ENCODE data around the gene DDX24.

Gene DDX24

DNA sequence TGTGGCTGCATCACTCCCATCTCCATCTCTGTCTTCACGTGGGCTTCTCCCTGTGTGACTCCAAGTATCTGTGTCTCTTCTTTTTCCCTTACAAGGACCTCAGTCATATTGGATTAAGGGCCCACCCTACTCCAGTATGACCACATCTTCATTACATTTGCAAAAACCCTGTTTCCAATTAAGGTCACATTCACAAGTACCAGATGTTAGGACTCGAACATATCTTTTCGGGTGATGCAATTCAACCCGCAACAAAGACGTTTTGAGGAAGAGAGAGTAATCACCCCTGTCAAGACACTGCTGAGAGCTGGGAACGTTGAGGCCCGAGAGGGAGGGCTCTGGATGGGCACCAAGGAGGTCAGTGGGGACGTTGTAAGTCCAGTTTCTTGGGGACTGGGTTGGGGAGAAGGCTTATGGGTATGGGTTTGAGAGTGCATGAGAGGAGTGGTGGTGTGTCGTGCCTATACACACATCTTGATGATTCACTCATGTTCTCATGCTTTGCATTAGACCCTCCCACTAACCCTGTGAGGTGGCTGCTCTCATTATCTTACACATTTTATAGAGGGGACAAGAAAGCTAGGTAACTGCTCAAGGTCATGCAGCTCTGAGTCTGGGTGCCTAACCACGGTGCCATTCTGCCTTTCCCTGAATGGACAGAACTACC, 17.5 kb upstream of the DDX24 start:
- TF ChIP-seq EGR1 (IDR thresholded peaks at IDR 0.05) (no peak), EP300 (IDR thresholded peaks at IDR 0.05; ENCODE audit: borderline replicate concordance) (no peak), FOXM1 (IDR thresholded peaks at IDR 0.05; ENCODE audit: borderline replicate concordance, low read depth) (no peak), CREB1 (IDR thresholded peaks at IDR 0.05; ENCODE audit: low read depth) (no peak), TCF12 (IDR thresholded peaks at IDR 0.05; ENCODE audit: low read depth) (no peak), RAD21 (IDR thresholded peaks at IDR 0.05; ENCODE audit: low read depth) (no peak), YY1 (IDR thresholded peaks at IDR 0.05; ENCODE audit: low read depth) (no peak), NFIC (IDR thresholded peaks at IDR 0.05) (no peak), TEAD4 (IDR thresholded peaks at IDR 0.05) (no peak), TAF1 (IDR thresholded peaks at IDR 0.05; ENCODE audit: low read depth) (no peak)
- TF ChIP-seq, protein P1, sequence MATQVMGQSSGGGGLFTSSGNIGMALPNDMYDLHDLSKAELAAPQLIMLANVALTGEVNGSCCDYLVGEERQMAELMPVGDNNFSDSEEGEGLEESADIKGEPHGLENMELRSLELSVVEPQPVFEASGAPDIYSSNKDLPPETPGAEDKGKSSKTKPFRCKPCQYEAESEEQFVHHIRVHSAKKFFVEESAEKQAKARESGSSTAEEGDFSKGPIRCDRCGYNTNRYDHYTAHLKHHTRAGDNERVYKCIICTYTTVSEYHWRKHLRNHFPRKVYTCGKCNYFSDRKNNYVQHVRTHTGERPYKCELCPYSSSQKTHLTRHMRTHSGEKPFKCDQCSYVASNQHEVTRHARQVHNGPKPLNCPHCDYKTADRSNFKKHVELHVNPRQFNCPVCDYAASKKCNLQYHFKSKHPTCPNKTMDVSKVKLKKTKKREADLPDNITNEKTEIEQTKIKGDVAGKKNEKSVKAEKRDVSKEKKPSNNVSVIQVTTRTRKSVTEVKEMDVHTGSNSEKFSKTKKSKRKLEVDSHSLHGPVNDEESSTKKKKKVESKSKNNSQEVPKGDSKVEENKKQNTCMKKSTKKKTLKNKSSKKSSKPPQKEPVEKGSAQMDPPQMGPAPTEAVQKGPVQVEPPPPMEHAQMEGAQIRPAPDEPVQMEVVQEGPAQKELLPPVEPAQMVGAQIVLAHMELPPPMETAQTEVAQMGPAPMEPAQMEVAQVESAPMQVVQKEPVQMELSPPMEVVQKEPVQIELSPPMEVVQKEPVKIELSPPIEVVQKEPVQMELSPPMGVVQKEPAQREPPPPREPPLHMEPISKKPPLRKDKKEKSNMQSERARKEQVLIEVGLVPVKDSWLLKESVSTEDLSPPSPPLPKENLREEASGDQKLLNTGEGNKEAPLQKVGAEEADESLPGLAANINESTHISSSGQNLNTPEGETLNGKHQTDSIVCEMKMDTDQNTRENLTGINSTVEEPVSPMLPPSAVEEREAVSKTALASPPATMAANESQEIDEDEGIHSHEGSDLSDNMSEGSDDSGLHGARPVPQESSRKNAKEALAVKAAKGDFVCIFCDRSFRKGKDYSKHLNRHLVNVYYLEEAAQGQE (IDR thresholded peaks at IDR 0.05; ENCODE audit: low read depth): no peak
- TF ChIP-seq, protein P2, sequence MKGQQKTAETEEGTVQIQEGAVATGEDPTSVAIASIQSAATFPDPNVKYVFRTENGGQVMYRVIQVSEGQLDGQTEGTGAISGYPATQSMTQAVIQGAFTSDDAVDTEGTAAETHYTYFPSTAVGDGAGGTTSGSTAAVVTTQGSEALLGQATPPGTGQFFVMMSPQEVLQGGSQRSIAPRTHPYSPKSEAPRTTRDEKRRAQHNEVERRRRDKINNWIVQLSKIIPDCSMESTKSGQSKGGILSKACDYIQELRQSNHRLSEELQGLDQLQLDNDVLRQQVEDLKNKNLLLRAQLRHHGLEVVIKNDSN (IDR thresholded peaks at IDR 0.05): no peak
- TF ChIP-seq, protein P3, sequence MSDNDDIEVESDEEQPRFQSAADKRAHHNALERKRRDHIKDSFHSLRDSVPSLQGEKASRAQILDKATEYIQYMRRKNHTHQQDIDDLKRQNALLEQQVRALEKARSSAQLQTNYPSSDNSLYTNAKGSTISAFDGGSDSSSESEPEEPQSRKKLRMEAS (IDR thresholded peaks at IDR 0.05): no peak

DNA sequence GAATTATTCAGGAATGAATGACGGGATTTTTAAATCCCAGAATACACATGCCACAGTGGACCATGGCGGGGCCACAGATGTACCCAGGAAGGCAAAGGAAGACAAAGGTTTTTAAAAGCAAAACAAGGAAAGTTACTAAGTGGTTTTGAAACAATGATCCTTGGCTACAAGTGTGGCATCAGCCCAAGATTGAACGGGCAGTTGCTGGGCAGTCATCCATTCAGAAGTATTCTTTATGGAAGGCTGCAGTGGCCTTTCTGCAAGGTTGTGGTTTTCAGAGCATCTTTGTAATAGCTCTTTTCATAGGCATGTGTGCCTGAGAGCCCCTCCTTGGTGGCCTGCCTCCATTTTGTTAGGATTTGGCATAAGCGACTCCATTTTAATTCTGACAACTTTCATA, 16.1 kb upstream of the DDX24 start:
- TF ChIP-seq ZBTB7A (IDR thresholded peaks at IDR 0.05; ENCODE audit: low read depth): no peak
- no peak for TF ChIP-seq TAF1 (IDR thresholded peaks at IDR 0.05; ENCODE audit: low read depth)
- TF ChIP-seq, protein P2 (IDR thresholded peaks at IDR 0.05): no peak
- TF ChIP-seq EP300 (IDR thresholded peaks at IDR 0.05; ENCODE audit: borderline replicate concordance): no peak
- no peak for TF ChIP-seq RAD21 (IDR thresholded peaks at IDR 0.05; ENCODE audit: low read depth)
- TF ChIP-seq, protein P3 (IDR thresholded peaks at IDR 0.05): no peak
- TF ChIP-seq CEBPB (IDR thresholded peaks at IDR 0.05): no peak
- no peak for TF ChIP-seq TEAD4 (IDR thresholded peaks at IDR 0.05)
- TF ChIP-seq FOXM1 (IDR thresholded peaks at IDR 0.05; ENCODE audit: borderline replicate concordance, low read depth): no peak
- no peak for TF ChIP-seq NFIC (IDR thresholded peaks at IDR 0.05)
- no peak for TF ChIP-seq CREB1 (IDR thresholded peaks at IDR 0.05; ENCODE audit: low read depth)
- TF ChIP-seq YY1 (IDR thresholded peaks at IDR 0.05; ENCODE audit: low read depth): no peak
- TF ChIP-seq, protein P1 (IDR thresholded peaks at IDR 0.05; ENCODE audit: low read depth): no peak
- no peak for TF ChIP-seq TCF12 (IDR thresholded peaks at IDR 0.05; ENCODE audit: low read depth)

DNA sequence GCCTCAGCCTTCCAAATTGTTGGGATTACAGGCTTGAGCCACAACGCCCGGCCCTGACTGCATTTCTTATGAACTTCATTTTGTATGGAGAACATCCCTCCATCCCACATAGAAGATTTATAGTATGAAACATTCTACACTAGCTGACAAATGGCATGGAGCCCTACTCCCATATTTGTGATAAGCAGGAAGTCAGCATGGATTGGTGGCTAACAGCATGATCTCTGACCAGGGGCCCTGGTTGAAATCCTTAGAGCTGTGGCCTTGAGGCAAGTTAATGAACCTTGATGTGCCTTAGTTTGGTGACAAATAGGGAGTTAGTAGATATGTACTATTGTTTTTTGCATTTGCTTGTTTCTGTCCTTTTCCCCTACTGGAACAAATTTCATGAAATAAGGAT, 12.4 kb upstream of the DDX24 start:
- TF ChIP-seq, protein P1 (IDR thresholded peaks at IDR 0.05; ENCODE audit: low read depth): no peak
- TF ChIP-seq, protein P3 (IDR thresholded peaks at IDR 0.05): no peak
- no peak for TF ChIP-seq NFIC (IDR thresholded peaks at IDR 0.05)
- TF ChIP-seq FOXM1 (IDR thresholded peaks at IDR 0.05; ENCODE audit: borderline replicate concordance, low read depth): no peak
- no peak for TF ChIP-seq RAD21 (IDR thresholded peaks at IDR 0.05; ENCODE audit: low read depth)
- no peak for TF ChIP-seq ZBTB7A (IDR thresholded peaks at IDR 0.05; ENCODE audit: low read depth)
- no peak for TF ChIP-seq TEAD4 (IDR thresholded peaks at IDR 0.05)
- no peak for TF ChIP-seq CEBPB (IDR thresholded peaks at IDR 0.05)
- no peak for TF ChIP-seq YY1 (IDR thresholded peaks at IDR 0.05; ENCODE audit: low read depth)
- TF ChIP-seq, protein P2 (IDR thresholded peaks at IDR 0.05): no peak
- TF ChIP-seq EGR1 (IDR thresholded peaks at IDR 0.05): no peak
- TF ChIP-seq EP300 (IDR thresholded peaks at IDR 0.05; ENCODE audit: borderline replicate concordance): no peak
- no peak for TF ChIP-seq TAF1 (IDR thresholded peaks at IDR 0.05; ENCODE audit: low read depth)
- no peak for TF ChIP-seq TCF12 (IDR thresholded peaks at IDR 0.05; ENCODE audit: low read depth)

Measured in Ishikawa (cell line).